Osteoblast (primary cell): ENCODE measurements around the gene CGGBP1. TPM values are rescaled to one million over a fixed set of nuclear protein-coding genes. Genes with fewer than 3 reads are reported as not detected.
A peak's percentile ranks its signal among the peaks of the same experiment; 100 is the strongest.

Source experiments
- DNase-seq: peaks from one replicate; pipeline ENCODE4 v3.0.0; 2011; ENCODE audit warnings: low spot score, mixed read lengths; ENCODE audit not compliant: insufficient read length; ENCODE audit errors: missing footprints
- H2AFZ ChIP-seq: 2 replicates; pipeline ENCODE4 v1.6.0; 2011; ENCODE audit warnings: mild to moderate bottlenecking, low read length
- H3K27ac ChIP-seq: 2 replicates; pipeline ENCODE4 v1.5.1; 2011; ENCODE audit warnings: mild to moderate bottlenecking, low read depth, low read length, moderate library complexity
- H3K27me3 ChIP-seq: 2 replicates; pipeline ENCODE4 v1.6.0; 2012; ENCODE audit warnings: mild to moderate bottlenecking, control low read depth, inconsistent platforms, low read length, moderate library complexity; ENCODE audit not compliant: insufficient read depth
- H3K36me3 ChIP-seq: 2 replicates; pipeline ENCODE4 v1.5.1; 2011; ENCODE audit warnings: mild to moderate bottlenecking, low read length, control low read depth, moderate library complexity; ENCODE audit not compliant: insufficient read depth
- H3K4me1 ChIP-seq: 2 replicates; pipeline ENCODE4 v1.5.1; 2011; ENCODE audit warnings: mild to moderate bottlenecking, low read length, control low read depth, moderate library complexity; ENCODE audit not compliant: insufficient read depth
- H3K4me2 ChIP-seq: 2 replicates; pipeline ENCODE4 v1.6.0; 2011; ENCODE audit warnings: mild to moderate bottlenecking, low read length; ENCODE audit not compliant: insufficient read depth
- H3K4me3 ChIP-seq: fragments of 200-600 bp; sonication (generic); 3 replicates; pipeline ENCODE4 v1.5.1; 2012; ENCODE audit warnings: mild to moderate bottlenecking, low read length, inconsistent platforms; ENCODE audit not compliant: insufficient read depth
- H3K79me2 ChIP-seq: 2 replicates; pipeline ENCODE4 v1.6.0; 2012; ENCODE audit warnings: mild to moderate bottlenecking, low read length, control low read depth, inconsistent platforms; ENCODE audit not compliant: insufficient read depth
- H3K9me3 ChIP-seq: 2 replicates; pipeline ENCODE4 v1.5.1; 2011; ENCODE audit warnings: low read depth, low read length, control low read depth
- H4K20me1 ChIP-seq: 2 replicates; pipeline ENCODE4 v1.6.0; 2012; ENCODE audit warnings: mild to moderate bottlenecking, low read length, control low read depth; ENCODE audit not compliant: insufficient read depth
- total RNA-seq: library from RNA; depleted of rRNA; stranded (reverse); fragments of >200 nt; gene quantifications from 2 replicates; pipeline ENCODE4 v1.2.3, GENCODE V29; 2012
- TF ChIP-seq, protein P1 (sequence below): IDR thresholded peaks from 2 replicates; pipeline ENCODE4 v1.5.1; 2011; ENCODE audit warnings: mild to moderate bottlenecking, low read depth, low read length, moderate library complexity; ENCODE audit errors: extremely low read depth

The CGGBP1 gene
- total RNA-seq, 1 donor: 107 TPM

DNA sequence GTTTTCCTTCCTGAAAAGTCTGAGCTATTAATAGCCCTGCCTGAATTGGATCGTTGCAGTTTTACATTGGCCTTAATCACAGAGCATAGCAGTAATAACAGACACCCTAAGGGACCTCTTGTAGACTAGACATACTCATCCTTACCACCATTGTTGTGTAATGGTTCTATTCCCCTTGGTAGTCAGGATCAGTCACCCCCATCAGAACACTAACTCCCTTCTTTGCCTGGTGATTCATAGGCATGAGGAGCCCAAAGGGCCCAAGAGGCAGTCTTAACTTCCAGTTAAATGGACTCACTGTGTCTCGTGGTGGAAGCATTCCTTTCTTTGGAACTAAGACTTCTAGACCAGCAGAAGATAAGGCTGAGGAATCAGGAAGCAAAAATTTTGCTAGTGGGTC lies 20.2 kb downstream of the CGGBP1 start:
- Histone ChIP-seq H3K9me3 (no peaks in the 10 kb centered on the region), H4K20me1 (no peaks in the 10 kb centered on the region), H3K27ac (peak overlapping the region; percentile 71), H2AFZ (peak overlapping the region; percentile 62), H3K36me3 (no peaks in the 10 kb centered on the region), H3K4me1 (peaks cover 13% of the 10 kb centered on the region), H3K79me2 (no peaks in the 10 kb centered on the region), H3K4me3 (no peak overlapping the region), H3K4me2 (peak overlapping the region; percentile 16), H3K27me3 (no peaks in the 10 kb centered on the region)
- TF ChIP-seq, protein P1, sequence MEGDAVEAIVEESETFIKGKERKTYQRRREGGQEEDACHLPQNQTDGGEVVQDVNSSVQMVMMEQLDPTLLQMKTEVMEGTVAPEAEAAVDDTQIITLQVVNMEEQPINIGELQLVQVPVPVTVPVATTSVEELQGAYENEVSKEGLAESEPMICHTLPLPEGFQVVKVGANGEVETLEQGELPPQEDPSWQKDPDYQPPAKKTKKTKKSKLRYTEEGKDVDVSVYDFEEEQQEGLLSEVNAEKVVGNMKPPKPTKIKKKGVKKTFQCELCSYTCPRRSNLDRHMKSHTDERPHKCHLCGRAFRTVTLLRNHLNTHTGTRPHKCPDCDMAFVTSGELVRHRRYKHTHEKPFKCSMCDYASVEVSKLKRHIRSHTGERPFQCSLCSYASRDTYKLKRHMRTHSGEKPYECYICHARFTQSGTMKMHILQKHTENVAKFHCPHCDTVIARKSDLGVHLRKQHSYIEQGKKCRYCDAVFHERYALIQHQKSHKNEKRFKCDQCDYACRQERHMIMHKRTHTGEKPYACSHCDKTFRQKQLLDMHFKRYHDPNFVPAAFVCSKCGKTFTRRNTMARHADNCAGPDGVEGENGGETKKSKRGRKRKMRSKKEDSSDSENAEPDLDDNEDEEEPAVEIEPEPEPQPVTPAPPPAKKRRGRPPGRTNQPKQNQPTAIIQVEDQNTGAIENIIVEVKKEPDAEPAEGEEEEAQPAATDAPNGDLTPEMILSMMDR: no peak
- peak; percentile 81 for DNase-seq

DNA sequence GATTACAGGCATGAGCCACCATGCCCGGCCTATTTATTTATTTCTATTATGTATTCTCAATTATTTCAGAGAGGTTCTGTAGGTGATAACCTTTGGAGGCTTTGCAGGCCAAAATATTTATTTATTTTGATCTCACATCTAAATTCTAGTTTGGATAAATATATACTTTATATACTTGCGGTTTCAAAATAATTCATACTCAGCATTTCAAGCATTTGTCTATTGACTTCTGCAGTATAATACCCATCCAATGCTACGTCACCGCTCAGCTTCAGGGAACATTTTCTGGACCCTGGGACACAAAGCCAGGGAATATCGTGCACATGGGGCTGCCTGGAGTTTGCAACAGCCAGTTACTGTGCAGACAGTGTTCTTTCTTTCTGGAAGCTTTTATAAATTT lies 22.6 kb downstream of the CGGBP1 start:
- no peaks in the 10 kb centered on the region for H3K27me3 ChIP-seq
- no peaks in the 10 kb centered on the region for H3K79me2 ChIP-seq
- H2AFZ ChIP-seq: no peak overlapping the region
- H3K4me3 ChIP-seq: no peak overlapping the region
- no peak overlapping the region for H3K4me2 ChIP-seq
- no peaks in the 10 kb centered on the region for H3K9me3 ChIP-seq
- DNase-seq: no peak
- H3K27ac ChIP-seq: no peak overlapping the region
- no peaks in the 10 kb centered on the region for H3K36me3 ChIP-seq
- TF ChIP-seq, protein P1: no peak
- H4K20me1 ChIP-seq: no peaks in the 10 kb centered on the region
- H3K4me1 ChIP-seq: peaks cover 23% of the 10 kb centered on the region

DNA sequence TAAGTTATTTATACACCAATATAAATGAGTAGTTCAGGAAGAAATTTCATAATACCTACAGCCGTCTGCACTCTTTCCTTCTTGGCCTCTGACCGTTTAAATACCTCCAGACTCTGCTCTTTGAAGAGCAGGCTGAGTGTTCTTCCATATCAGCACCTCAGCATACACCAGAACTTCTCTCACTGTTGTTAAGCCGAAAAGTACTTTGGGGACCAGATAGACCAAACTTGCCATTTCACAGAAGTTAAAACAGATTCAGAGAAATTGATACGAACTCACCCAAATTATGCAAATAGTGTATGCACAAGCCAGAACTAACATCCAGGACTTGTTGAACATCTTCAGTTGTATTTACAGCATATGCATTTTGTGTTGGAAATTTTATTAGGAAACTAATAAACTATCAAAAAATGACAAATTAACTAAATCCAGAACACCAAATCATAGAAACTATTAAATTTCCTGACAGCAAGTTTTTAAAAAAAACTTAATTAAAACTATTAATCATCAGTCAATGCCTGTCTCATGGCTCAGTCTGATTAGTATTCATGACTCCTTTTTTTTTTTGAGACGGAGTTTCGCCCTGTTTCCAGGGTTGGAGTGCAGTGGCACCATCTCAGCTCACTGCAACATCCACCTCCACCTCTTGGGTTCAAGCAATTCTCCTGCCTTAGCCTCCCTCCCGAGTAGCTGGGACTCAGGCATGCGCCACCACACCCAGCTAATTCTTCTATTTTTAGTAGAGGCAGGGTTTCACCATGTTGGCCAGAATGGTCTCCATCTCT lies 24.1 kb downstream of the CGGBP1 start:
- no peak overlapping the region for H3K4me2 ChIP-seq
- no peaks in the 10 kb centered on the region for H3K36me3 ChIP-seq
- H3K27me3 ChIP-seq: no peaks in the 10 kb centered on the region
- no peak overlapping the region for H3K27ac ChIP-seq
- H3K79me2 ChIP-seq: no peaks in the 10 kb centered on the region
- H3K9me3 ChIP-seq: no peaks in the 10 kb centered on the region
- TF ChIP-seq, protein P1: no peak
- no peak overlapping the region for H2AFZ ChIP-seq
- no peak for DNase-seq
- H3K4me1 ChIP-seq: peaks cover 30% of the 10 kb centered on the region
- H4K20me1 ChIP-seq: no peaks in the 10 kb centered on the region
- no peak overlapping the region for H3K4me3 ChIP-seq

DNA sequence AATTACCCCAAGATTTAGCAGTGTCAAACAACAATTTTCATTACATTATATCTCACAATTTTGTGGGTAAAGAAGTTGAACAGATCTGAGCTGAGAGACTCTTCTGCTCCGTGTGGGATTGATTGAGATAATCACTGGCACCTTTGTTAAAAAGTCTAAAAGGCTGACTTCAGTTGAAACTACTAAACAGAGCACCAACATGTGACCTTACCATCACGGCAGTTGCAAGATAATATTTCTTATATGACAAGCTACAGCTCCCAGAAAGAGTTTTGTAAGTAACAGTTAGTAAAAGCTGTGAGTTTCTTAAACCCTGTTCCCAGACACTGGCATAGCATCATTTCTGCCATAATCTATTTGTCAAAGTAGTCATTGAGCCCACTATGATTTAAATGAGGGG lies 25.0 kb downstream of the CGGBP1 start:
- H3K9me3 ChIP-seq: no peaks in the 10 kb centered on the region
- H4K20me1 ChIP-seq: no peaks in the 10 kb centered on the region
- TF ChIP-seq, protein P1: no peak
- no peak overlapping the region for H3K4me2 ChIP-seq
- no peak overlapping the region for H3K4me3 ChIP-seq
- H3K36me3 ChIP-seq: no peaks in the 10 kb centered on the region
- no peaks in the 10 kb centered on the region for H3K27me3 ChIP-seq
- H3K4me1 ChIP-seq: peaks cover 26% of the 10 kb centered on the region
- no peak for DNase-seq
- no peak overlapping the region for H3K27ac ChIP-seq
- no peaks in the 10 kb centered on the region for H3K79me2 ChIP-seq
- H2AFZ ChIP-seq: peak overlapping the region; percentile 53
